GM19025 (cell line): ENCODE data around the gene CCDC178.
"Not testable (repeated sequence)": the region's sequence is repeated elsewhere in the genome, so short reads cannot be mapped to it uniquely, and the experiment has no call there.

Experiments
- ATAC-seq: cut with Tn5 transposase; IDR thresholded peaks from one replicate; pipeline ENCODE4 v1.9.1; 2021; ENCODE audit warnings: mild to moderate bottlenecking, low read depth, moderate library complexity; ENCODE audit not compliant: unreplicated experiment

The CCDC178 gene

GRCh38 chr18:33440060-33441043 is at the start of gene CCDC178:
CCDC178 (minus strand) TSS chr18:33440721; CDS start chr18:33412088, 28,633 bp downstream.
- no peak for ATAC-seq

GRCh38 chr18:33483908-33484307 is 43.4 kb upstream of the CCDC178 start:
- no peak for ATAC-seq

GRCh38 chr18:33472509-33472908 is 32.0 kb upstream of the CCDC178 start:
- ATAC-seq = no peak

- ATAC-seq = no peak
Observed at GRCh38 chr18:33470216-33470615, 29.7 kb upstream of the CCDC178 start.

GRCh38 chr18:33469699-33470098 is 29.2 kb upstream of the CCDC178 start:
- ATAC-seq = no peak

- ATAC-seq = no peak
Observed at GRCh38 chr18:33467531-33467930, 27.0 kb upstream of the CCDC178 start.

- no peak for ATAC-seq
Observed at GRCh38 chr18:33466822-33467221, 26.3 kb upstream of the CCDC178 start.

- no peak for ATAC-seq
Observed at GRCh38 chr18:33460681-33461080, 20.2 kb upstream of the CCDC178 start.

GRCh38 chr18:33459612-33460011 is 19.1 kb upstream of the CCDC178 start:
- ATAC-seq = no peak

- ATAC-seq = no peak
Observed at GRCh38 chr18:33446604-33447003, 6.1 kb upstream of the CCDC178 start.

- no peak for ATAC-seq
Observed at GRCh38 chr18:33444709-33445108, 4.2 kb upstream of the CCDC178 start.

GRCh38 chr18:33432857-33433256 is 7.7 kb downstream of the CCDC178 start:
- ATAC-seq = no peak

- no peak for ATAC-seq
Observed at GRCh38 chr18:33427549-33427948, 13.0 kb downstream of the CCDC178 start.

- ATAC-seq = no peak
Observed at GRCh38 chr18:33424266-33424946, 16.1 kb downstream of the CCDC178 start.

GRCh38 chr18:33421225-33421624 is 19.3 kb downstream of the CCDC178 start:
- ATAC-seq = no peak

GRCh38 chr18:33404244-33404873 is 36.2 kb downstream of the CCDC178 start:
- ATAC-seq = no peak

GRCh38 chr18:33398939-33399338 is 41.6 kb downstream of the CCDC178 start:
- ATAC-seq = not testable (repeated sequence)

- ATAC-seq = no peak
Observed at GRCh38 chr18:33375829-33376228, 64.7 kb downstream of the CCDC178 start.

- ATAC-seq = no peak
Observed at GRCh38 chr18:33372442-33372841, 68.1 kb downstream of the CCDC178 start.

GRCh38 chr18:33369711-33370449 is 70.6 kb downstream of the CCDC178 start:
- no peak for ATAC-seq
